GM18505 (cell line): ENCODE measurements around the gene OBI1.
A peak's percentile ranks its signal among the peaks of the same experiment; 100 is the strongest.

Experiments
- ATAC-seq: cut with Tn5 transposase; IDR thresholded peaks from one replicate; pipeline ENCODE4 v1.9.1; 2021; ENCODE audit not compliant: unreplicated experiment
- POLR2A ChIP-seq: IDR thresholded peaks from 4 replicates; pipeline ENCODE4 v1.6.1; 2011; ENCODE audit warnings: borderline replicate concordance; ENCODE audit not compliant: insufficient read depth, insufficient read length; ENCODE audit errors: extremely low read depth

Gene OBI1

GRCh38 chr13:78658630-78659449, at the start of gene OBI1:
Gene OBI1, minus strand, starts transcription at chr13:78659155. Its CDS starts 35 bp downstream, at chr13:78659120.
- ATAC-seq, result peak; percentile 84
- peak; percentile 86 for TF ChIP-seq POLR2A

GRCh38 chr13:78701383-78701782, 42.4 kb upstream of the OBI1 start:
- ATAC-seq, result no peak
- no peak for TF ChIP-seq POLR2A

GRCh38 chr13:78700121-78700910, 41.4 kb upstream of the OBI1 start:
- ATAC-seq, result no peak
- TF ChIP-seq POLR2A, result no peak

DNA sequence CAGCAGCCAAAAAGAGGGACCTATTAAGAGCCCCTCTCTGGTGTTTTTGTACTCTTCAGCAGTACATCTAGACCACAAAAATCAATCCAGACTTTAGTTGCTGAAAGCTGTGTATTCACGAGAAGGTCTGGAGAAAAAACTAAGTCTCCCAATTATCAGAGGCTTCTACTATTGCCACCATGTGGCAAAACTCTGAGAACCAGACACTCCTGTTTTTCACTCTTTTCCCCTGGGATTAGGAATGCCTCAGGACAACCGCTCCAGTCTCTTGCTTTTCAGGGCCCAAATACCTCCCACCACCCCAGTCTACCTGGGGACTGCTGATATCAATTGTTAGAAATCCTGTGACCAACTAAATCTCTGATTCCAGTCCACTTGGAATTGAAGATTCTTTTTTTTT, 30.1 kb upstream of the OBI1 start:
- ATAC-seq, result no peak
- no peak for TF ChIP-seq POLR2A

DNA sequence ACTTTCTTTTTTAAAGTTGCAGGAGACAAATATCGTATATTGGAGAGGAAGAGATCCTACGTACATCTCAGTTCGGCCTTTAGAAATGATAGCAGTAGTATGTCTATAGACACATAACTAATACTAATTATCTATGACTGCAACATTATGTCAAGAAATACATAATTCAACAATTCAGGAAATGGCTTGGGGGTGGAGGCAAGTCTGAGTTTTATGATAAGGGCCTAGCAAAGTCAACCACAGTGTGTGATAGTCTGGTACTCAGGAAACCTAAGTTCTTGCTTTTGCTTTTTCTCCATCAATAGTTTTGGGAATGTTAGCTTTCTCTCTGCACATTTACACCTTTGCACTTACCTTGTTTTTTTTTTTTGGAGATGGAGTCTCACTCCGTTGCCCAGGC, 27.5 kb upstream of the OBI1 start:
- TF ChIP-seq POLR2A, result no peak
- no peak for ATAC-seq

- ATAC-seq, result no peak
- no peak for TF ChIP-seq POLR2A
These were observed 21.8 kb upstream of the OBI1 start for GRCh38 chr13:78680576-78681350.

DNA sequence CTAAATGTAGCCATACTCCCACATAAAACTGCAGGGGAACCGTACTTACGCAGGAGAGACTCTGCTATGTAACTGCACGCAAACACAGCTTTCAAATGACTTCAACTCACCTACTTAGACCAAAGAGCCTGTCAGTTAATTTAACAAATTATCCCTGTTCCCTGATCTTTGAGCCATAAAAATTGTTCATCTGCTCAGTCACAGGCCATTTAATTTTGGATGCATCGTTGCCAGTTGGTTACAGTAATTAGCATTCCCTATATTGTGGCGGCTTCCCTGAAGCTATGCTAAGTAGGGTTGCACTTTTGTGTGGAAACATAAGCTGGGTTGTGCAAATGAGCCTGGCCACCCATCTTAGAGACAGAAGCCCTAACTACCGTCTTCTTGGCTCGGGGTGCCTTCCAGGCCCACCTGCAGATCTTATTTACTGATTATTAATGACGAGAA, 21.2 kb upstream of the OBI1 start:
- TF ChIP-seq POLR2A, result no peak
- ATAC-seq, result no peak

- TF ChIP-seq POLR2A, result no peak
- ATAC-seq, result no peak
These were observed 20.4 kb upstream of the OBI1 start for GRCh38 chr13:78679329-78679728.

- no peak for ATAC-seq
- TF ChIP-seq POLR2A, result no peak
These were observed 16.2 kb upstream of the OBI1 start for GRCh38 chr13:78675112-78675511.

DNA sequence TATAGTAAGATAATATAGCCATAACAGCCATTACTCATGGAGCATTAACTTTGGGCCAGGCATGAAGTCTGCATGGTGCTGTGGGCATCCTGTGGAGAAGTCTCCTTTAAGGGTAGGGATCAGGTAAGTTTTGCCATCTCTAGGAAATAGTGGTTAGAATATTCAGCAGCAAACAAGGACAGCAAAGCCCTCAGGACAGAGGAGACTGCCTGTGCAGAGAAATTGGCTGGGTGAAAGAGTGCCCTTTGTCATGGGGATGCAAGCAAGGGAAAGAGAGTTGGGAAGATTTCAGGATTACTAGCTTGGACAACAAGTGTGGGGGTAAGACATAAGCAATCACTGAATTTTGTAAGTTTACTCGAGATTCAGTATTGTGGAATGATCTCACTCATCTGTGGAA, 15.7 kb upstream of the OBI1 start:
- TF ChIP-seq POLR2A, result no peak
- ATAC-seq, result no peak

- no peak for ATAC-seq
- no peak for TF ChIP-seq POLR2A
These were observed 3.5 kb upstream of the OBI1 start for GRCh38 chr13:78662467-78662866.

DNA sequence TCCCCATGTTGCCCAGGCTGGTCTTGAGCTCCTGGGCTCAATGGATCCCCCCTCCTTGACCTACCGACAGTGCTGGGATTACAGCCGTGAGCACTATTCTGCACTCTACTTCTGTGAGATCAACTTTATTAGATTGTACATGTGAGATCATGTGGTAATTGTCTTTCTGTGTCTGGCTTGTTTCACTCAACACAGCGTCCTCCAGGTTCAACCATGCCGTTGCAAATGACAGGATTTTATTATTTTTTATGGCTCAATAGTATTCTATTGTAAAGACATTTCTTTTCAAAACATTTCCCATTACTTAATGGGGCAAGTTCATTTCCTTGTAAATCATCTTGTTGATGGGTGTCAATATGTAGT, 1.5 kb upstream of the OBI1 start:
- TF ChIP-seq POLR2A, result no peak
- no peak for ATAC-seq
